GM21515 (cell line): ENCODE results near the gene S1PR1.
"Not testable (repeated sequence)": the region's sequence is repeated elsewhere in the genome, so short reads cannot be mapped to it uniquely, and the experiment has no call there.

ENCODE experiments used
- ATAC-seq: cut with Tn5 transposase; IDR thresholded peaks from one replicate; pipeline ENCODE4 v1.9.1; 2021; ENCODE audit not compliant: unreplicated experiment

The S1PR1 gene

GRCh38 chr1:101219924-101220870 is 16.6 kb upstream of the S1PR1 start:
- no peak for ATAC-seq

DNA sequence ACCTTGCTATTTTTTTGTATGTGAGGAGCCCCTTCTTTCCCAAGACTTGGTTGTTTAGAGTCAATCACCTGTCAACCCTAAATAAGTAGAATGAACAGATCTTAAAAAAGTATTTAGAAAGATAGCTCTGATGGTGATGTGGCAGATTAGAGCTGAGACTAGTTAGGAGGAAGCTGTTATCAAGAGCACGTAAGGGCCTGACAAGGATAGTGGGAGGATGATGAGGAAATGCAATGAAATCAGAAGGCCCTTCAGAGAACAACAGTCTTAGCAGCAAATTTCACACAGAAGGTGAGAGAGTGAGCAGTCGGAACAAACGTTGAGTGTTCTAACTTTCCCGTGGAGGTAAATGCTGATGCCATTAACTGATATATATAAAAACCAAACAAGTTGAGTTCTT is 15.9 kb upstream of the S1PR1 start:
- ATAC-seq: no peak

GRCh38 chr1:101221945-101222429 is 14.8 kb upstream of the S1PR1 start:
- peak; percentile 95 for ATAC-seq

DNA sequence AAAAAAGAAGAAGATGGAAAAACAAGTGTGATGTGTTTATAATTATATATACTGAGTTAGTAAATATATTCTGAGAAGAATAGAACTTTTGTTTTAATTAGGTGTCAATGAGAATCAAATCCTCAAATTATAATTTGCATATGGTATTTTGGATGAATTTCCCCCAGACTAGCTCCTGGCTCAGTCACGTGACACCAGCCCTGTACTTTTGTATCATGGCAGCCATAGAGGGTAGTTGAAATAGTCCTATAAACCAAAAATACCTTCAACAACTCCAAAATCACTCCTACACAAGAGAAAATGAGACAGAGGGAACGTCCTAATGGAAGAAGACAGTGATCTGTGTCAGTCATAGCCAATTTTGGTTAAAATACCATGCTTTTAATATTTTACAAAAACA is 9.0 kb upstream of the S1PR1 start:
- no peak for ATAC-seq

DNA sequence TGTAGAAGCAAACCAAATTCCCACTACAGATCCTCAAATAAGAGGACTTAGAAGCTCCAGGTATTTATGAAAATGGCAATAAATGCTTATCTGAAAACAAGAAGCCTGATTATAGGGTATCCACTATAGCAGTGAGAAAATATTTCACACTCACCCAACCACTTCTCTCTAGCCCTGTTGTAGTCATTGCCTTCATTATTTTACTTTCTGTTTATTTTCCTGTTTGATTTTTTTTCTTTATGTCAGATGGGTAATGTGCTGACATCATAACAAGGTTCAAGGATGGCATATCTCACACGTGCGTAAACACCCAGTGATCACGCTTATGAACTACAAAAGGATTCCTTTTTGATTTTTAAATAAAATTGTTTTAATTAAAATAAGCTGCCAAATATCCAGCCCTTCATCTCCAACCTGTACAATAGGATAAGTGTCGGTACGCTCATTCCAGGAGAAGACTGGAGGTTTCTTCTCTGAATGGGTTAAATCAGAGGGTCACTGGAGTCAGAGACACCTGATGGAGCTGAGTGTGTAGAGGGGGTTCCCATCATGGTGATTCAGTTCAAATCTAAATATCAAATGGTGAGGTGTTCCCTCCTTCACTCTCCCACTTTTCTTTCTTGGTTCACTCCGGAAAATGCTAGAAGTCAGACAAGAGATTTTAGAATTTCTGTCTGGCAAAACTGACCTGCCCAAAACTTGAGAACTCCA is 8.2 kb upstream of the S1PR1 start:
- no peak for ATAC-seq

GRCh38 chr1:101232182-101232581 is 4.6 kb upstream of the S1PR1 start:
- ATAC-seq: not testable (repeated sequence)

- ATAC-seq: no peak
Measured at GRCh38 chr1:101233495-101233894, 3.3 kb upstream of the S1PR1 start.

GRCh38 chr1:101235216-101235695 is 1.6 kb upstream of the S1PR1 start:
- ATAC-seq: no peak

DNA sequence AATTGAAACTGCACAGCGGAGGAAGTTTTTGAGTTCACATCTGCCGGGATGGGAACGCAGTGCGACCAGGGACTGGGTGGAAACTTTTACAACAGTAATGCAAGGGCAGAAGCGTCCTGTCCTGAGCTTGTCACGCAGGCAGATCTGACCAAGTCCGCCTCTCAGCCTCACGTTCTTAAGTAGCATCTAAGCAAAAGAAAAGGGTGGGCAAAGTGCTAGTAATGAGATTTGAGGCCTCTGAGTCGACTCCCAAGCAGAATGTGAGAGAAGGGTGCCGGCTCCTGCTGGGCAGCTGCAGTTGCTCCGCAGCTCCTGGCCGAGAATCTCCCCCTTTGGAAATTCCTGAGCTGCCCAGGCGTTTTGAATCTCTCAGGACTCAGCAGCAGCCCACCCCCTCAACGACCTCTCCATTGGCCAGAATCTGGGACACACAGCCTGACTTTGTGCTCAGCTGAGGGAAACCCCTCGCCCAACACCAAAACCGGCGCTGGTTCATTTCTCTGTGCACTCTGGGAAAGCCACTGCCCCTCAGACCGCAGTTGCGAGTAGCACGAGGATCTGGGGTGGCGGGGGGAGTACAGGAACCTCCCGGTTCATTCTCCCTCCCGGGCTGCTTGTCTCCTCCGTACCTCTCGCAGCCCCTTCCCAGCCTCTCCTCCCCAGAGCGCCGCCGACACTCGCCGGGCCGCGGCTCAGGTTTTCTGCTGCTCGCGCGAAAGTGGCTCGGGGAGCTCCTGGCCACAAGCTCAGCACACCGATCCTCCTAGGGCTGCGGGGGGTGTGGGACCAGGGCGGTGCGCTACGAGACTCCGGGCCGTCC is 913 bp upstream of the S1PR1 start:
- ATAC-seq: peak; percentile 59

DNA sequence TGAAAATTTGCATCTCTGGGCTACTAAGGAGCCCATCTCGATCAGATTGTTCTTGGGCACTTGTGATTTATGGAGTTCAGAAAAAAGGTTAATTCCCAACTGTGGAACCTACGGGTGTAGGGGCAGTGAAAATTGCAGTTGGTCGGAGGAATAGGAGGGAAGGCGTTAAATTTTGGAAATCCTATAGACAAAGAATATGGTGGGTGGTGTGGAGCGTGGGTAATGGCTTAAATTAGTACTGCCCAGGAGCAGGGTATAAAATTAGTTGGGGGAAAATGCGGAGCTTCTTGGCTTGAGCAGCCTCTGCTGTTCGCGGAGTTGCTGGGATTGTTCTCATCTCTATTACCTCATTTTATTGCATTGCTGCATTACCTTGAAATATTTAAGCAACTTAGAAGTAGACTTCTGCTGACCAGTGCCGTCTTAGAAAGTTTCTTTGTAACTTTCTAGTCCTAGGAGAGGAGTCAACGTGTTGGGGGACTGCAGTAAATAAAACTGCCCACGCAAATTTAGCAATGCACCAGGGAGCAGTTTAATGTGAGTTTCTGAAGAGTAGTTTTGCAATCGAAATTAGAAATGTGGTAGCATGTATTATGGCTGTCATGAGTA is 514 bp downstream of the S1PR1 start:
- ATAC-seq: no peak

DNA sequence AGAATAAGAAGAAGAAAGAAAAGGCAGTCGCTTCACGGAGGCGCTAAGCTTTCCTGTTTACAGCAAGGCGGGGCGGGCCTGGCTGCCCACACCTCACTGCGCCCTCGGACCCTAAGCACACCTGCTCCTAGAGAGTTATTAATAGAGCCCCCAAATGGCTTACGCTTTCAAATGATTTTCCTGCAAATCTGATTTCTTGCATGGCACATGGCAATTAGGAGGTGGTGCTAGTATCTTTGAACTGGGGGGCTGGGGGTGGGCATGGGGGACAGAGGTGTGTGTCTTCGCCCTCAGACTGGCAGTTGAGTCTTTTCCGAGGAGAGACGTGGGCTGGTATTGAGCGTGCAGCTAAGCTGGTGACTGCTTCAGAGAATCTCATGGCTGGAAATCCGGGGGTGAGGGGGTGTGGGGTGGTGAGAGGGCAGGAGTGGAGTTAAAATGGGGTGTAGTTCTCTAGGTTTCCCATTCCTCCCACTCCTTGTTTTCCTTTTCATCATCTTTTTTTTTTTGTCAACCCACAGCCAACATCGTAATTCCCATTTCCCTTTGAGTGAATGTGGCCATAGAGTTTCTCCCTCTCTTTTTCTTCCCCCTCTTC is 1.3 kb downstream of the S1PR1 start:
- ATAC-seq: no peak

- ATAC-seq: no peak
Measured at GRCh38 chr1:101238681-101239094, 1.9 kb downstream of the S1PR1 start.

GRCh38 chr1:101239095-101240040 is 2.5 kb downstream of the S1PR1 start:
- ATAC-seq: no peak

DNA sequence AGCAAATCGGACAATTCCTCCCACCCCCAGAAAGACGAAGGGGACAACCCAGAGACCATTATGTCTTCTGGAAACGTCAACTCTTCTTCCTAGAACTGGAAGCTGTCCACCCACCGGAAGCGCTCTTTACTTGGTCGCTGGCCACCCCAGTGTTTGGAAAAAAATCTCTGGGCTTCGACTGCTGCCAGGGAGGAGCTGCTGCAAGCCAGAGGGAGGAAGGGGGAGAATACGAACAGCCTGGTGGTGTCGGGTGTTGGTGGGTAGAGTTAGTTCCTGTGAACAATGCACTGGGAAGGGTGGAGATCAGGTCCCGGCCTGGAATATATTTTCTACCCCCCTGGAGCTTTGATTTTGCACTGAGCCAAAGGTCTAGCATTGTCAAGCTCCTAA is 3.2 kb downstream of the S1PR1 start:
- no peak for ATAC-seq

DNA sequence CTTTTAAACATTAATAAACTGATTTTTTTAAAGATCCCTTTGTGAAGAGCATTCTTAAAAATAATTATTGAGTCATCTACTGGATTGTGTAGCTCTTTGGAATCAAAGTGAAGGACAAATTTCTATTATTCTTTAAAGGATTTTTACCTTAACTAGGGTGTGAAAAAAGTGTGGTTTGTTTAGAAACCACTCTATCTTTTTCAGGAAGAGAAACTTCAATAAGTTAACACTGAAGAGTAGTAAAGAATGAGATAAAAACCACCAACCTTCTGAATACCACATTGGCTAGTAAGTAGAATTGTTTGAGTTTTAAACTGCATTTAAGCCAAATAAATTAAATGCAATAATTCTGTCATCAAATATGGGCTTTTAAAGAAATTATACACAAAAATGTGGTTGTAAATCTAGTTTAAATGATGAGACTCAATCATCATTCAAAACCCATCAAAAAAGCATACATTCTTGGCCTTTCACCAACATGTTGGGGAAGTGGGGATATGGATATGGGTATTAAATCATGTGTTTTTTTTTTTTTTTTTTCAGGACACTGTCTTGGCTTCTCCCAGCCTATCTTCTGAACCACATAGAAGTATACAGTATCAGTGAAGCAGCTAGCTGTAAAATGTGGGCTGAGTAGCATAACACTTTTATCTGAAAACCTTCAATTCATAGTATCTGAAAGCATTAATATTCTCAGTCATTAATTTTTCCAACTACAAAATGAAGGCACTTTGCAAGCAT is 4.8 kb downstream of the S1PR1 start:
- ATAC-seq: no peak

GRCh38 chr1:101242324-101243050 is 5.7 kb downstream of the S1PR1 start:
- no peak for ATAC-seq

- no peak for ATAC-seq
Measured at GRCh38 chr1:101243751-101244150, 6.9 kb downstream of the S1PR1 start.

DNA sequence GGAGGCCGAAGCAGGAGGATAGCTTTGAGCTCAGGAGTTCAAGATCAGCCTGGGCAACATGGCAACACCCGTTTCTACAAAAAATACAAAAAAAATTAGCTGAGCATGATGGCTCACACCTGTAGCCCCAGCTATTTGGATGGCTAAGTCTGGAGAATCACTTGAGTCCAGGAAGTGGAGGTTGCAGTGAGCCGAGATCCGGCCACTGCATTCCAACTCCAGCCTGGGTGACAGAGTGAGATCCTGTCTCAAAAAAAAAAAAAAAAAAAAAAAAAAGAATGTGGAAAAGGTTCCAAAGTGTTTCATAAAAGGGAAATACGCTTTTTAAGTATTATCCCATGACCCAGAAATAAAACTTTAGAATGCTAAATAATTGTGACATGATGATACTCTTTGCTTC is 8.0 kb downstream of the S1PR1 start:
- no peak for ATAC-seq
